IMR-90 (cell line): Measurements from ENCODE around the gene RDH13. TPM values are rescaled to one million over a fixed set of nuclear protein-coding genes. Genes with fewer than 3 reads are reported as not detected.

Source experiments
- ATAC-seq: fragments of 200-7000 bp; cut with Tn5 transposase; 2 replicates; pipeline ENCODE4 v1.9.1; 2020; ENCODE audit warnings: low read depth, mild to moderate bottlenecking, moderate library complexity
- BruUV-seq: library from RNA; stranded (reverse); fragments of 400-500 nt; replicated peaks from 2 replicates; lab custom pipeline; 2021; lab: Mats Ljungman, UMichigan
- CTCF ChIA-PET: fragments of 300-600 bp; formaldehyde crosslinking; extraction: SDS; loops from one replicate; lab custom pipeline; 2021; ENCODE audit warnings: antibody characterized with exemption; lab: Yijun Ruan, JAX
- POLR2A ChIA-PET: fragments of 300-600 bp; sonication (Branson Sonifier 250); formaldehyde crosslinking; loops from one replicate; lab custom pipeline; 2022; ENCODE audit warnings: antibody characterized with exemption; ENCODE audit not compliant: unreplicated experiment; lab: Charles Lee
- DNase-seq: peaks from one replicate; pipeline ENCODE4 v3.0.0; 2013
- H2AFZ ChIP-seq: replicated peaks from 2 replicates; pipeline ENCODE3; 2013; ENCODE audit warnings: low read length, mild to moderate bottlenecking; ENCODE audit not compliant: poor library complexity
- H2AK5ac ChIP-seq: 2 replicates; pipeline ENCODE4 v1.6.1; 2013; ENCODE audit warnings: low read depth, low read length, inconsistent platforms
- H2AK9ac ChIP-seq: replicated peaks from 2 replicates; pipeline ENCODE3; 2013; ENCODE audit warnings: mild to moderate bottlenecking, low read depth, low read length, moderate library complexity; ENCODE audit not compliant: poor library complexity
- H2BK120ac ChIP-seq: 2 replicates; pipeline ENCODE4 v1.6.1; 2013; ENCODE audit warnings: low read depth, low read length, inconsistent platforms
- H2BK15ac ChIP-seq: 3 replicates; pipeline ENCODE4 v1.6.1; 2013; ENCODE audit warnings: low read depth, low read length, inconsistent platforms
- H2BK20ac ChIP-seq: 2 replicates; pipeline ENCODE4 v1.6.1; 2013; ENCODE audit warnings: low read depth, mild to moderate bottlenecking, inconsistent platforms, low read length, moderate library complexity
- H2BK5ac ChIP-seq: 2 replicates; pipeline ENCODE4 v1.6.1; 2013; ENCODE audit warnings: mild to moderate bottlenecking, low read depth, low read length, inconsistent platforms; ENCODE audit not compliant: poor library complexity, severe bottlenecking
- H3K14ac ChIP-seq: replicated peaks from 2 replicates; pipeline ENCODE4 v1.6.1; 2013; ENCODE audit warnings: low read depth, low read length, inconsistent platforms
- H3K18ac ChIP-seq: 2 replicates; pipeline ENCODE4 v1.6.1; 2013; ENCODE audit warnings: low read depth, low read length, control low read depth
- H3K23ac ChIP-seq: 2 replicates; pipeline ENCODE4 v1.6.1; 2013; ENCODE audit warnings: low read depth, low read length, inconsistent platforms
- H3K27ac ChIP-seq: 2 replicates; pipeline ENCODE4 v1.5.1; 2013; ENCODE audit warnings: mild to moderate bottlenecking, control low read depth, low read length; ENCODE audit not compliant: insufficient read depth
- H3K27me3 ChIP-seq: 2 replicates; pipeline ENCODE4 v1.6.1; 2013; ENCODE audit warnings: low read length; ENCODE audit not compliant: control insufficient read depth, insufficient read depth
- H3K36me3 ChIP-seq: 2 replicates; pipeline ENCODE4 v1.6.1; 2013; ENCODE audit warnings: low read length, mixed read lengths; ENCODE audit not compliant: control insufficient read depth, insufficient read depth
- H3K4ac ChIP-seq: 2 replicates; pipeline ENCODE4 v1.6.1; 2013; ENCODE audit warnings: low read depth, low read length, inconsistent platforms
- H3K4me1 ChIP-seq: 2 replicates; pipeline ENCODE4 v1.6.1; 2013; ENCODE audit warnings: low read length, mixed read lengths; ENCODE audit not compliant: control insufficient read depth, insufficient read depth
- H3K4me2 ChIP-seq: 2 replicates; pipeline ENCODE4 v1.6.1; 2013; ENCODE audit warnings: low read depth, mild to moderate bottlenecking, control low read depth, low read length, moderate library complexity
- H3K4me3 ChIP-seq: 2 replicates; pipeline ENCODE4 v1.5.1; 2013; ENCODE audit warnings: low read depth, mild to moderate bottlenecking, control low read depth, low read length, moderate library complexity; ENCODE audit not compliant: insufficient read depth
- H3K56ac ChIP-seq: 2 replicates; pipeline ENCODE4 v1.6.1; 2013; ENCODE audit warnings: low read length, inconsistent platforms; ENCODE audit not compliant: insufficient read depth; ENCODE audit errors: extremely low read depth
- H3K79me1 ChIP-seq, 2 experiments: 2 replicates each; pipeline ENCODE4 v1.6.1; 2013; ENCODE audit warnings: low read length in 2 of 2, inconsistent platforms in 1 of 2, low read depth in 1 of 2
- H3K9ac ChIP-seq: 2 replicates; pipeline ENCODE4 v1.6.1; 2013; ENCODE audit warnings: low read depth, low read length, control low read depth
- H3K9me1 ChIP-seq: 2 replicates; pipeline ENCODE4 v1.6.1; 2013; ENCODE audit warnings: low read length, inconsistent platforms; ENCODE audit not compliant: insufficient read depth
- H3K9me3 ChIP-seq: 2 replicates; pipeline ENCODE4 v1.6.1; 2013; ENCODE audit warnings: low read length; ENCODE audit not compliant: control insufficient read depth, insufficient read depth
- H4K20me1 ChIP-seq: 2 replicates; pipeline ENCODE4 v1.6.1; 2013; ENCODE audit warnings: low read length, inconsistent platforms; ENCODE audit not compliant: insufficient read depth
- H4K5ac ChIP-seq: 2 replicates; pipeline ENCODE4 v1.6.1; 2013; ENCODE audit warnings: mild to moderate bottlenecking, low read depth, low read length, control low read depth
- H4K8ac ChIP-seq, 2 experiments: 2 replicates each; pipeline ENCODE4 v1.6.1; 2013; ENCODE audit warnings: low read depth in 2 of 2, low read length in 2 of 2, control low read depth in 1 of 2, inconsistent platforms in 1 of 2
- H4K91ac ChIP-seq: 2 replicates; pipeline ENCODE4 v1.6.1; 2013; ENCODE audit warnings: low read depth, low read length, inconsistent platforms; ENCODE audit not compliant: insufficient read depth
- CEBPB ChIP-seq: IDR thresholded peaks from 2 replicates; pipeline ENCODE4 v1.6.1; 2012; ENCODE audit warnings: low read depth, low read length, improper control_type of control experiment
- CHD1 ChIP-seq: IDR thresholded peaks from 2 replicates; pipeline ENCODE4 v1.6.1; 2012; ENCODE audit warnings: low read depth, low read length, improper control_type of control experiment
- FOS ChIP-seq: fragments of 150-350 bp; IDR thresholded peaks from 2 replicates; pipeline ENCODE4 v1.6.1; 2016; ENCODE audit warnings: low read depth, low read length
- MAZ ChIP-seq: IDR thresholded peaks from 2 replicates; pipeline ENCODE4 v1.6.1; 2012; ENCODE audit warnings: low read depth, mild to moderate bottlenecking, low read length, improper control_type of control experiment, moderate library complexity, borderline replicate concordance
- MXI1 ChIP-seq: IDR thresholded peaks from 2 replicates; pipeline ENCODE4 v1.6.1; 2012; ENCODE audit warnings: low read depth, mild to moderate bottlenecking, low read length, moderate library complexity, borderline replicate concordance
- NFE2L2 ChIP-seq: fragments of 150-350 bp; IDR thresholded peaks from 2 replicates; pipeline ENCODE4 v1.6.1; 2016; ENCODE audit warnings: low read depth, mild to moderate bottlenecking, low read length
- RAD21 ChIP-seq: IDR thresholded peaks from 2 replicates; pipeline ENCODE4 v1.6.1; 2012; ENCODE audit warnings: low read length, improper control_type of control experiment
- RCOR1 ChIP-seq: IDR thresholded peaks from 2 replicates; pipeline ENCODE4 v1.6.1; 2012; ENCODE audit warnings: mild to moderate bottlenecking, low read length, improper control_type of control experiment; ENCODE audit not compliant: insufficient replicate concordance
- RFX5 ChIP-seq: IDR thresholded peaks from 2 replicates; pipeline ENCODE4 v1.8.0; 2012; ENCODE audit warnings: low read depth, mild to moderate bottlenecking, low read length, moderate library complexity
- SMC3 ChIP-seq: fragments of 150-350 bp; IDR thresholded peaks from 2 replicates; pipeline ENCODE4 v1.6.1; 2016; ENCODE audit warnings: low read depth, mild to moderate bottlenecking, antibody characterized with exemption, low read length, moderate library complexity
- WGBS, 2 experiments: methylation state at CpG; one replicate each; pipeline versions ENCODE4 v1.1.5 to v1.1.7; 2013; ENCODE audit warnings: missing lambda C conversion rate in 2 of 2; ENCODE audit not compliant: insufficient read length in 1 of 2; ENCODE audit errors: extremely low coverage in 2 of 2; 5-methylcytosine and 5-hydroxymethylcytosine counted together
- dilution Hi-C: fragments of 300-500 bp; cut with HindIII; formaldehyde crosslinking; loops from one replicate; pipeline ENCODE4 v1.14.3; 2018; ENCODE audit warnings: low sequenced_read_pairs; ENCODE audit not compliant: unreplicated experiment
- in situ Hi-C: fragments of 300-500 bp; cut with MboI; formaldehyde crosslinking; loops from 3 replicates; pipeline ENCODE4 v1.14.3; 2019; ENCODE audit warnings: low sequenced_read_pairs, inconsistent platforms, mixed read lengths
- intact Hi-C: fragments of 100-400 bp; cut with micrococcal nuclease; formaldehyde crosslinking; loops from 2 replicates; pipeline ENCODE4 v1.10.0; 2022
- polyA plus RNA-seq, 3 experiments: library from polyadenylated mRNA; depleted of rRNA; stranded (reverse); fragments of >200 nt; gene quantifications; 2 replicates each; pipeline ENCODE4 v1.2.3, GENCODE V29; 2012; ENCODE audit warnings: low replicate concordance in 1 of 3
- total RNA-seq: library from RNA; depleted of rRNA; stranded (reverse); fragments of >200 nt; gene quantifications from 2 replicates; pipeline ENCODE4 v1.2.3, GENCODE V29; 2012
- TF ChIP-seq, protein P1 (sequence below): fragments of 150-350 bp; IDR thresholded peaks from 2 replicates; pipeline ENCODE4 v1.6.1; 2017; ENCODE audit warnings: mild to moderate bottlenecking, antibody characterized with exemption, low read length, low read depth
- TF ChIP-seq, protein P2 (sequence below): fragments of 150-350 bp; IDR thresholded peaks from 2 replicates; pipeline ENCODE4 v1.6.1; 2016; ENCODE audit warnings: low read depth, mild to moderate bottlenecking, low read length, moderate library complexity, borderline replicate concordance
- TF ChIP-seq, protein P3 (sequence below): conservative IDR thresholded peaks from 2 replicates; pipeline ENCODE4 v1.5.1; 2012; ENCODE audit warnings: mild to moderate bottlenecking, low read depth, low read length, improper control_type of control experiment

Gene RDH13
- total and polyA plus RNA-seq, 2 of the 4 experiments (the other 2 are of a cell fraction) = 7.5 to 7.8 TPM

DNA sequence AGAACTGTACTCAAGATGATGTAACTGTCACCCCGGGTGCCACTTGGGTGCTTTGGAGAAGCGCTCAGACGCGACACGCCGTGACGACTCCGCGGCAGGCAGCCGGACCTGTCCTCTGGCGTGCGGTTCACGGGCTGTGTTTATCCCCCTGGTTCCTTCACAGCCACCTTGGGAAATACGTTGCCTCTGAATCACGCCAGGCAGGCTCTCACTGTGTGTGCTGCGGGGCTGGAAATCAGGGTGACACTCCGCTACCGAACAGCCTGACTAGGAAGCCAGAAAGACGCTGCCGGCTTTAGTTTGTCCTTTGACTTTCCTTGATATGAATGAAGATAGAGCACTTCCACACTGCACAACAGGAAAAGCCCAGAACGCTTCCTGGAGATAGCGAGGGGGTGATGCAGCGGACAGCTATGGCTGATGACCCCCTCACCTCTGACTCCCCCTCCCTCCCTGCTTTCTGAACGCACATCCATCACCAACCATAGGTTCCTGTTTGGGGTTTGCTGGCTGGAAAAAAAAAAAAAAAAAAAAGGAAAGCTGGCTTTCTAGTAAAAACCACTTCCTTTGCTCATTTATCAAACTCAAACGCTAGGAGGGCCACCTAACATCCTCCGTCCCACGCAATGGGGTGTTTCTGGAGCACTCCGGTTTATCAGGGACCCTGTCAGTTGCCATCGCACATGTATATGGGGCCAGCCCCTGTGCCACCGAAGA lies 21.2 kb downstream of the RDH13 start:
- no TSS peak for BruUV-seq
- H2BK20ac ChIP-seq = no peak overlapping the region

More for the DNA sequence above, 21.2 kb downstream of the RDH13 start:
- no peak overlapping the region for H3K18ac ChIP-seq
- dilution Hi-C loops (no loop called here), intact Hi-C loops (no loop called here), in situ Hi-C loops (no loop called here)
- no peak overlapping the region for H3K56ac ChIP-seq
- no peaks in the 10 kb centered on the region for H3K9me1 ChIP-seq
- H3K9me3 ChIP-seq = no peaks in the 10 kb centered on the region
- H2BK5ac ChIP-seq = no peak overlapping the region
- H2AFZ ChIP-seq = no peak overlapping the region
- H4K20me1 ChIP-seq = no peaks in the 10 kb centered on the region
- CTCF ChIA-PET = no interaction called here
- H4K5ac ChIP-seq = no peak overlapping the region
- H3K4me1 ChIP-seq = no peaks in the 10 kb centered on the region
- no peak overlapping the region for H2AK9ac ChIP-seq
- H2BK15ac ChIP-seq = no peak overlapping the region
- H3K4me2 ChIP-seq = no peak overlapping the region
- H3K23ac ChIP-seq = no peak overlapping the region
- POLR2A ChIA-PET = no interaction called here
- peaks cover 13% of the 10 kb centered on the region for H3K36me3 ChIP-seq
- H3K14ac ChIP-seq = no peak overlapping the region
- no peak overlapping the region for H4K91ac ChIP-seq
- no peak overlapping the region for H3K9ac ChIP-seq
- TF ChIP-seq, protein P1, sequence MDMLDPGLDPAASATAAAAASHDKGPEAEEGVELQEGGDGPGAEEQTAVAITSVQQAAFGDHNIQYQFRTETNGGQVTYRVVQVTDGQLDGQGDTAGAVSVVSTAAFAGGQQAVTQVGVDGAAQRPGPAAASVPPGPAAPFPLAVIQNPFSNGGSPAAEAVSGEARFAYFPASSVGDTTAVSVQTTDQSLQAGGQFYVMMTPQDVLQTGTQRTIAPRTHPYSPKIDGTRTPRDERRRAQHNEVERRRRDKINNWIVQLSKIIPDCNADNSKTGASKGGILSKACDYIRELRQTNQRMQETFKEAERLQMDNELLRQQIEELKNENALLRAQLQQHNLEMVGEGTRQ = no peak
- TF ChIP-seq, protein P2, sequence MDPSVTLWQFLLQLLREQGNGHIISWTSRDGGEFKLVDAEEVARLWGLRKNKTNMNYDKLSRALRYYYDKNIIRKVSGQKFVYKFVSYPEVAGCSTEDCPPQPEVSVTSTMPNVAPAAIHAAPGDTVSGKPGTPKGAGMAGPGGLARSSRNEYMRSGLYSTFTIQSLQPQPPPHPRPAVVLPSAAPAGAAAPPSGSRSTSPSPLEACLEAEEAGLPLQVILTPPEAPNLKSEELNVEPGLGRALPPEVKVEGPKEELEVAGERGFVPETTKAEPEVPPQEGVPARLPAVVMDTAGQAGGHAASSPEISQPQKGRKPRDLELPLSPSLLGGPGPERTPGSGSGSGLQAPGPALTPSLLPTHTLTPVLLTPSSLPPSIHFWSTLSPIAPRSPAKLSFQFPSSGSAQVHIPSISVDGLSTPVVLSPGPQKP = no peak
- TF ChIP-seq CEBPB = no peak
- TF ChIP-seq MAZ = no peak
- no peak for TF ChIP-seq RAD21
- no peak for TF ChIP-seq MXI1
- TF ChIP-seq SMC3 = no peak
- TF ChIP-seq NFE2L2 = no peak
- TF ChIP-seq RCOR1 = no peak
- TF ChIP-seq RFX5 = no peak
- TF ChIP-seq FOS = no peak
- no peak for TF ChIP-seq CHD1
- TF ChIP-seq, protein P3, sequence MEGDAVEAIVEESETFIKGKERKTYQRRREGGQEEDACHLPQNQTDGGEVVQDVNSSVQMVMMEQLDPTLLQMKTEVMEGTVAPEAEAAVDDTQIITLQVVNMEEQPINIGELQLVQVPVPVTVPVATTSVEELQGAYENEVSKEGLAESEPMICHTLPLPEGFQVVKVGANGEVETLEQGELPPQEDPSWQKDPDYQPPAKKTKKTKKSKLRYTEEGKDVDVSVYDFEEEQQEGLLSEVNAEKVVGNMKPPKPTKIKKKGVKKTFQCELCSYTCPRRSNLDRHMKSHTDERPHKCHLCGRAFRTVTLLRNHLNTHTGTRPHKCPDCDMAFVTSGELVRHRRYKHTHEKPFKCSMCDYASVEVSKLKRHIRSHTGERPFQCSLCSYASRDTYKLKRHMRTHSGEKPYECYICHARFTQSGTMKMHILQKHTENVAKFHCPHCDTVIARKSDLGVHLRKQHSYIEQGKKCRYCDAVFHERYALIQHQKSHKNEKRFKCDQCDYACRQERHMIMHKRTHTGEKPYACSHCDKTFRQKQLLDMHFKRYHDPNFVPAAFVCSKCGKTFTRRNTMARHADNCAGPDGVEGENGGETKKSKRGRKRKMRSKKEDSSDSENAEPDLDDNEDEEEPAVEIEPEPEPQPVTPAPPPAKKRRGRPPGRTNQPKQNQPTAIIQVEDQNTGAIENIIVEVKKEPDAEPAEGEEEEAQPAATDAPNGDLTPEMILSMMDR = no peak
- H3K4me3 ChIP-seq = no peak overlapping the region
- 84% methylated on average over 20 of the region's 30 CpGs; no CpG with 5 or more reads in 1 of the 2 experiments for WGBS, 2 experiments
- no peak for DNase-seq
- no peak overlapping the region for H2BK120ac ChIP-seq
- H3K4ac ChIP-seq = no peak overlapping the region
- no peak overlapping the region for H4K8ac ChIP-seq
- H3K27me3 ChIP-seq = no peaks in the 10 kb centered on the region
- no peak overlapping the region for H2AK5ac ChIP-seq
- ATAC-seq = no peak
- no peak overlapping the region for H3K27ac ChIP-seq
- no peaks in the 10 kb centered on the region for H3K79me1 ChIP-seq
